Epithelial cell of proximal tubule (primary cell): Measurements from ENCODE around the gene MRPL4. TPM values are rescaled to one million over a fixed set of nuclear protein-coding genes. Genes with fewer than 3 reads are reported as not detected.

Source experiments
- DNase-seq: peaks from one replicate; pipeline ENCODE4 v3.0.0-alpha.2; 2011; ENCODE audit warnings: low read depth
- H3K4me3 ChIP-seq: 2 replicates; pipeline ENCODE4 v1.5.1; 2011; ENCODE audit warnings: low read depth, mild to moderate bottlenecking, low read length
- total RNA-seq: library from RNA; depleted of rRNA; stranded (reverse); fragments of >200 nt; gene quantifications from 2 replicates; pipeline ENCODE4 v1.2.3, GENCODE V29; 2015
- TF ChIP-seq, protein P1 (sequence below): conservative IDR thresholded peaks from 2 replicates; pipeline ENCODE4 v1.5.1; 2012; ENCODE audit warnings: low read depth, mild to moderate bottlenecking, low read length

MRPL4 gene
- total RNA-seq, 1 donor from 2014 or later: 104 TPM

GRCh38 chr19:10305139-10305806 is 53.3 kb downstream of the MRPL4 start:
- no peak overlapping the region for H3K4me3 ChIP-seq
- TF ChIP-seq, protein P1, sequence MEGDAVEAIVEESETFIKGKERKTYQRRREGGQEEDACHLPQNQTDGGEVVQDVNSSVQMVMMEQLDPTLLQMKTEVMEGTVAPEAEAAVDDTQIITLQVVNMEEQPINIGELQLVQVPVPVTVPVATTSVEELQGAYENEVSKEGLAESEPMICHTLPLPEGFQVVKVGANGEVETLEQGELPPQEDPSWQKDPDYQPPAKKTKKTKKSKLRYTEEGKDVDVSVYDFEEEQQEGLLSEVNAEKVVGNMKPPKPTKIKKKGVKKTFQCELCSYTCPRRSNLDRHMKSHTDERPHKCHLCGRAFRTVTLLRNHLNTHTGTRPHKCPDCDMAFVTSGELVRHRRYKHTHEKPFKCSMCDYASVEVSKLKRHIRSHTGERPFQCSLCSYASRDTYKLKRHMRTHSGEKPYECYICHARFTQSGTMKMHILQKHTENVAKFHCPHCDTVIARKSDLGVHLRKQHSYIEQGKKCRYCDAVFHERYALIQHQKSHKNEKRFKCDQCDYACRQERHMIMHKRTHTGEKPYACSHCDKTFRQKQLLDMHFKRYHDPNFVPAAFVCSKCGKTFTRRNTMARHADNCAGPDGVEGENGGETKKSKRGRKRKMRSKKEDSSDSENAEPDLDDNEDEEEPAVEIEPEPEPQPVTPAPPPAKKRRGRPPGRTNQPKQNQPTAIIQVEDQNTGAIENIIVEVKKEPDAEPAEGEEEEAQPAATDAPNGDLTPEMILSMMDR: no peak
- DNase-seq: no peak

DNA sequence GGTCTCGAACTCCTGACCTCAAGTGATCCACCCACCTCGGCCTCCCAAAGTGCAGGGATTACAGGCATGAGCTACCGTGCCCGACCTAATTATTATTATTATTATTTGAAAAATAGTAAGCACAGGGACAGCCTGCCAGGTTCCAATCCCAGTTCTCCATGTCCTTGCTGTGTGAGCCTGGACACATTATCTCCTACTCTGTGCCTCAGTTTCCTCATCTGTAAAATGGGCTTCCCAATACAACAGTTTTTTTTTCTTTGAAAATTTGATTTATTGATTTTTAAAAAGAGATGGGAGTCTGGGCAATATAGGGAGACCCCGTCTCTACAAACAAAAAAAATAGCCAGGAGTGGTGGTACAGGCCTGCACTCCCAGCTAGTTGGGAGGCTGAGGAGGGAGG is 54.3 kb downstream of the MRPL4 start:
- no peak for DNase-seq
- TF ChIP-seq, protein P1: no peak
- H3K4me3 ChIP-seq: no peak overlapping the region

- TF ChIP-seq, protein P1: no peak
- no peak within 1 kb of the TSS for H3K4me3 ChIP-seq
- DNase-seq: no peak
Measured at GRCh38 chr19:10309423-10309822, 57.4 kb downstream of the MRPL4 start, which contains the start of gene ZGLP1. ZGLP1 (minus strand) TSS chr19:10309815.

Other genes starting within 250 kb of the MRPL4 start
- 0.06 TPM in 1 of 2 replicates, not detected in the other for gene COL5A3, start 241.7 kb upstream of the MRPL4 start, total RNA-seq
- gene RDH8, start 238.7 kb upstream of the MRPL4 start, total RNA-seq: not detected in 2 replicates
- 10.3 and 28.7 TPM in 2 replicates for gene SHFL, start 165.9 kb upstream of the MRPL4 start, total RNA-seq
- 0.22 and 0.23 TPM in 2 replicates for gene ANGPTL6, start 149.5 kb upstream of the MRPL4 start, total RNA-seq
- gene PPAN, start 145.9 kb upstream of the MRPL4 start, total RNA-seq: 38.1 and 59.6 TPM in 2 replicates
- gene P2RY11, start 140.5 kb upstream of the MRPL4 start, total RNA-seq: 2.0 and 4.5 TPM in 2 replicates
- gene EIF3G, start 132.3 kb upstream of the MRPL4 start, total RNA-seq: 229 and 283 TPM in 2 replicates
- 154 and 198 TPM in 2 replicates for gene DNMT1, start 57.3 kb upstream of the MRPL4 start, total RNA-seq
- 2.5 and 3.0 TPM in 2 replicates for gene S1PR2, start 20.9 kb upstream of the MRPL4 start, total RNA-seq
- 17.1 and 36.3 TPM in 2 replicates for gene ICAM1, start 18.9 kb downstream of the MRPL4 start, total RNA-seq
- gene ICAM4, start 34.7 kb downstream of the MRPL4 start, total RNA-seq: not detected in 2 replicates
- 0.14 TPM in 1 of 2 replicates, not detected in the other for gene ICAM5, start 37.7 kb downstream of the MRPL4 start, total RNA-seq
- gene ZGLP1, start 57.6 kb downstream of the MRPL4 start, total RNA-seq: 0.35 and 2.4 TPM in 2 replicates
- gene FDX2, start 63.8 kb downstream of the MRPL4 start, total RNA-seq: 48.2 and 57.6 TPM in 2 replicates
- 29.5 and 34.1 TPM in 2 replicates for gene RAVER1, start 81.3 kb downstream of the MRPL4 start, total RNA-seq
- 3.4 and 3.8 TPM in 2 replicates for gene ICAM3, start 87.4 kb downstream of the MRPL4 start, total RNA-seq
- 95.4 and 103 TPM in 2 replicates for gene TYK2, start 128.4 kb downstream of the MRPL4 start, total RNA-seq
- 155 and 262 TPM in 2 replicates for gene CDC37, start 151.3 kb downstream of the MRPL4 start, total RNA-seq
- gene PDE4A, start 168.3 kb downstream of the MRPL4 start, total RNA-seq: 0.40 and 2.0 TPM in 2 replicates